Heart right ventricle (tissue), 16 donors: Measurements from ENCODE around the gene LANCL1. TPM values are rescaled to one million over a fixed set of nuclear protein-coding genes. Genes with fewer than 3 reads are reported as not detected.

Experiments used
- ATAC-seq, 8 donors: fragments of 200-7000 bp; cut with Tn5 transposase; one replicate each; pipeline ENCODE4 v1.9.1; 2020; ENCODE audit warnings: mild to moderate bottlenecking in 8 of 8, moderate library complexity in 8 of 8, moderate number of reproducible peaks in 1 of 8
- DNase-seq, 2 donors: peaks; one replicate each; pipeline ENCODE4 v3.0.0-alpha.2; 2020
- H3K27ac ChIP-seq, 10 donors: fragments of 200-600 bp; sonication (generic) in 2 of 10; one replicate each; pipeline versions ENCODE4 v1.5.0 to v1.8.0; 2020 to 2022; ENCODE audit warnings: mild to moderate bottlenecking in 3 of 10
- H3K27me3 ChIP-seq, 7 donors: fragments of 200-600 bp; one replicate each; pipeline ENCODE4 v1.8.0; 2021 to 2022; ENCODE audit warnings: mild to moderate bottlenecking in 2 of 7
- H3K36me3 ChIP-seq, 9 donors: fragments of 200-600 bp; sonication (generic) in 1 of 9; one replicate each; pipeline versions ENCODE4 v1.5.0 to v1.8.0; 2020 to 2022; ENCODE audit warnings: mild to moderate bottlenecking in 2 of 9
- H3K4me1 ChIP-seq, 9 donors: fragments of 200-600 bp; sonication (generic) in 1 of 9; one replicate each; pipeline versions ENCODE4 v1.5.0 to v1.8.0; 2020 to 2022; ENCODE audit warnings: mild to moderate bottlenecking in 4 of 9
- H3K4me3 ChIP-seq, 10 donors: fragments of 200-600 bp; sonication (generic) in 2 of 10; one replicate each; pipeline versions ENCODE4 v1.5.0 to v1.8.0; 2020 to 2022; ENCODE audit warnings: mild to moderate bottlenecking in 7 of 10, moderate library complexity in 2 of 10
- H3K9me3 ChIP-seq, 11 donors: fragments of 200-600 bp in 10 of 11; sonication (generic) in 2 of 11; one replicate each; pipeline versions ENCODE4 v1.5.0 to v1.8.0; 2013 to 2022; ENCODE audit warnings: mild to moderate bottlenecking in 2 of 11, control low read depth in 1 of 11, moderate library complexity in 1 of 11
- WGBS, 2 donors: extraction: QIAGEN DNeasy Blood & Tissue Kit; methylation state at CpG; one replicate each; pipeline ENCODE4 v1.1.7; 2013; ENCODE audit warnings: inconsistent platforms in 1 of 2; 5-methylcytosine and 5-hydroxymethylcytosine counted together
- intact Hi-C, 10 donors: fragments of 100-400 bp; cut with DNase I; formaldehyde crosslinking; loops; one replicate each; pipeline versions ENCODE4 v1.11.1 to v1.14.2; 2022
- long read RNA-seq, 3 donors: library from polyadenylated mRNA; unstranded; transcript quantifications; one replicate each; pipeline ENCODE4 v2.0.0, GENCODE V29; 2020 to 2021
- polyA plus RNA-seq, 2 donors: library from polyadenylated mRNA; stranded (reverse); fragments of 200-250 nt; gene quantifications; one replicate each; pipeline ENCODE4 v1.2.3, GENCODE V29; 2013
- total RNA-seq, 10 donors: library from RNA; stranded (reverse); fragmentation: NEBNext Ultra II Directional in 3 of 10; extraction: Animal tissue kit (Norgen Biotek cat#: 25700) in 3 of 10; gene quantifications; one replicate each; pipeline versions ENCODE4 v1.2.1 to v1.2.4, GENCODE V29; 2021 to 2023
- TF ChIP-seq, protein P1 (sequence below), 9 donors: fragments of 200-600 bp; sonication (generic) in 2 of 9; IDR thresholded peaks; one replicate each; pipeline versions ENCODE4 v1.5.0 to v1.8.0; 2021 to 2022; ENCODE audit warnings: antibody characterized with exemption in 9 of 9, mild to moderate bottlenecking in 5 of 9, moderate library complexity in 1 of 9
- donor health status: Arrhythmogenic right ventricular cardiomyopathy.
- donor health status: ischemic (EF 13 %, LVEDD 7.1; RV severe dilation, severe dysfunction).
- donor health status: healthy with polysubstance abuse.
- donor health status: DM: no; HTN: yes; CAD: no.
- donor health status: DM: no; HTN: no; CAD: no.
- donor health status: ischemic (EF 25% LVEDD 6.9; RV normal size, moderate dysfunction).
- donor health status: ischemic (EF 25% LVEDD 5.7; RV mildly dilated, moderate dysfunction).
- donor health status: healthy.
- donor health status: DM: yes; HTN: yes; CAD: no.
- donor health status: Ischemic cardiomyopathy.
- donor health status: ischemic (EF 35%, LVEDD 5.7; RV mildly dilated, moderate dysfunction).
- donor health status: nonischemic (EF 11% LVEDD 7.7; RV severe dilation, severe dysfunction).
- donor health status: DM: yes; HTN: yes; CAD: no.
- donor health status: PGD.
- donor health status: ischemic (EF 29% LVEDD 5.4; RV normal size, mild dysfunction).
- donor health status: nonischemic (EF 23%, LVEDD 6.1; RV moderate dilation, normal function).

The LANCL1 gene
- total RNA-seq (10 to 100 TPM; 47.3 to 76.1 (median 65.7) TPM), polyA plus RNA-seq (10 to 100 TPM in 1 of 2 donors, 1 to 10 TPM in 1; 5.9 to 13.1 TPM)
- long read RNA-seq, donor 1, full-length matches to known transcripts, result 41 of 54 reads
- long read RNA-seq, donor 1, partial matches to known transcripts, result 8 of 54 reads
- long read RNA-seq, donor 1, other reads (novel, unspliced or antisense), result 5 of 54 reads
- long read RNA-seq, donor 2, full-length matches to known transcripts, result 69 of 84 reads
- long read RNA-seq, donor 2, partial matches to known transcripts, result 7 of 84 reads
- long read RNA-seq, donor 2, other reads (novel, unspliced or antisense), result 8 of 84 reads
- long read RNA-seq, donor 3, full-length matches to known transcripts, result 68 of 86 reads
- long read RNA-seq, donor 3, partial matches to known transcripts, result 6 of 86 reads
- long read RNA-seq, donor 3, other reads (novel, unspliced or antisense), result 12 of 86 reads

DNA sequence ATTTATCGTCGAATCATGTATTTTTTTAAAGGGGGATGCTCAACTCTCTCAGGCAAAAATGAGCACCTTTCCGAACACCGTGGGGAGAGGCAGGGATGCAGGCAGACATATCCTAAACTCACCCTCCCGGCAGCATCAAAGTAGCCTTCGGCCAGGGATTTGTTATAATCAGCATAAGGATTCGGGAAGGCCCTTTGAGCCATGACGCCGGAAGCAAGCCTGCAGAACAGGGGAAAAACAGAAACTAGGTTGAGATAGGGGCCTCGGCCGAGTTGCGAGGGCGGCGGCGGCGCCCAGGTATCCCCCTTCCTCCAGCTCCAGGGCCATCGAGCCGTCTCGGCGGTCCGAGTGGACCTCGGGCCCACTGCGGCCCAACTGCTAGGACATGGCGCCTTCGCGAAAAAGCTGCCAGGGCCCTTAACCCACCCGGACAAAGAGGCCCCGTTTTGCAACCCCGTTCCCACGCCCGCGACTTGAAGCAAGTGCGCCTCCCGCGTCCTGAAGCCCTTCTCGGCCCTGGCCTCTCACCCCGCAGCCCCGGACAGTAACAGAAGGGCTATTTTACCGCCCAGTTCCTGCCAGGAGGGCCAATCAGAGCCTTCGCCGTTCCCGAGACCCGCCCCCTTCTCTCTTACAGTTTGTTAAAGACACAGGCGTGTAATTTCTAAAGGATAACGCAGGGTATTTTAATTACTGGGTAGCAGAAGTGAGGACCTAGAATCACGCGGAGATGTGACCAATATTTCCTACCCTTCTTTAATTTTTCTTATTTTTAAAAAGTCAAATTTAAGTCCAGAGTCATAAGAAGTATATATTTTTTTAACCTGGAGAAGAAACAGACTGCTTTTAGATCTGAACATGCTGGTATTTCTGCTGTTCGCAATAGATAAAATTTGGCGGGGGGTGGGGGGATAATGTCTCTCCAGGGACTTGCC is at the start of gene LANCL1:
Gene LANCL1, minus strand, starts transcription at position 566 of the 935 bp plus-strand sequence. Its CDS starts 363 bp downstream, at position 203.
- Histone ChIP-seq H3K4me3 (peak within 1 kb of the TSS; percentile 60 to 91 (median 78)), H3K27ac (peak within 1 kb of the TSS in 9 of 10 donors; percentile 77 to 89 (median 81)), H3K9me3 (no peaks in the 10 kb centered on the region), H3K36me3 (peaks cover 0 to 30% (median under 1%) of the 10 kb centered on the region in 9 donors), H3K27me3 (no peaks in the 10 kb centered on the region), H3K4me1 (peaks cover 0 to 29% (median 16%) of the 10 kb centered on the region in 9 donors)
- intact Hi-C loops, result no loop called here
- TF ChIP-seq, protein P1, sequence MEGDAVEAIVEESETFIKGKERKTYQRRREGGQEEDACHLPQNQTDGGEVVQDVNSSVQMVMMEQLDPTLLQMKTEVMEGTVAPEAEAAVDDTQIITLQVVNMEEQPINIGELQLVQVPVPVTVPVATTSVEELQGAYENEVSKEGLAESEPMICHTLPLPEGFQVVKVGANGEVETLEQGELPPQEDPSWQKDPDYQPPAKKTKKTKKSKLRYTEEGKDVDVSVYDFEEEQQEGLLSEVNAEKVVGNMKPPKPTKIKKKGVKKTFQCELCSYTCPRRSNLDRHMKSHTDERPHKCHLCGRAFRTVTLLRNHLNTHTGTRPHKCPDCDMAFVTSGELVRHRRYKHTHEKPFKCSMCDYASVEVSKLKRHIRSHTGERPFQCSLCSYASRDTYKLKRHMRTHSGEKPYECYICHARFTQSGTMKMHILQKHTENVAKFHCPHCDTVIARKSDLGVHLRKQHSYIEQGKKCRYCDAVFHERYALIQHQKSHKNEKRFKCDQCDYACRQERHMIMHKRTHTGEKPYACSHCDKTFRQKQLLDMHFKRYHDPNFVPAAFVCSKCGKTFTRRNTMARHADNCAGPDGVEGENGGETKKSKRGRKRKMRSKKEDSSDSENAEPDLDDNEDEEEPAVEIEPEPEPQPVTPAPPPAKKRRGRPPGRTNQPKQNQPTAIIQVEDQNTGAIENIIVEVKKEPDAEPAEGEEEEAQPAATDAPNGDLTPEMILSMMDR (IDR thresholded peaks at IDR 0.05), result peak in 3 of 9 donors; percentile 4 to 15 (median 10)
- peak; percentile 90 to 95 for DNase-seq
- 1% methylated on average over 49 of the region's 49 CpGs for WGBS, 2 donors
- peak; percentile 100 for ATAC-seq

GRCh38 chr2:210524533-210524932 is 48.0 kb upstream of the LANCL1 start:
- no peaks in the 10 kb centered on the region for H3K9me3 ChIP-seq
- ATAC-seq, result no peak

GRCh38 chr2:210523650-210524289 is 47.2 kb upstream of the LANCL1 start:
- H3K9me3 ChIP-seq, result no peaks in the 10 kb centered on the region
- no peak overlapping the region for H3K27ac ChIP-seq
- H3K4me3 ChIP-seq, result no peak overlapping the region
- no peaks in the 10 kb centered on the region for H3K36me3 ChIP-seq
- TF ChIP-seq, protein P1 (IDR thresholded peaks at IDR 0.05), result no peak
- 83 to 88% methylated on average over 4 of the region's 4 CpGs for WGBS, 2 donors
- ATAC-seq (no peak), DNase-seq (no peak)
- no peaks in the 10 kb centered on the region for H3K27me3 ChIP-seq
- intact Hi-C loops, result no loop called here
- no peaks in the 10 kb centered on the region for H3K4me1 ChIP-seq

More at GRCh38 chr2:210524533-210524932, 48.0 kb upstream of the LANCL1 start:
- TF ChIP-seq, protein P1 (IDR thresholded peaks at IDR 0.05), result no peak
- Histone ChIP-seq H3K36me3 (no peaks in the 10 kb centered on the region), H3K4me3 (no peak overlapping the region), H3K4me1 (no peaks in the 10 kb centered on the region), H3K27me3 (no peaks in the 10 kb centered on the region), H3K27ac (no peak overlapping the region)
- DNase-seq, result no peak
- intact Hi-C loops, result no loop called here

- no peaks in the 10 kb centered on the region for H3K4me1 ChIP-seq
- no peaks in the 10 kb centered on the region for H3K36me3 ChIP-seq
- ATAC-seq (no peak), DNase-seq (no peak)
- H3K27me3 ChIP-seq, result no peaks in the 10 kb centered on the region
- intact Hi-C loops, result no loop called here
- no peak overlapping the region for H3K27ac ChIP-seq
- TF ChIP-seq, protein P1 (IDR thresholded peaks at IDR 0.05), result no peak
- H3K4me3 ChIP-seq, result no peak overlapping the region
- no peaks in the 10 kb centered on the region for H3K9me3 ChIP-seq
These were observed 45.8 kb upstream of the LANCL1 start for GRCh38 chr2:210522399-210522798.
